MCF 10A (cell line): ENCODE results near the gene SEPTIN3. TPM values are rescaled to one million over a fixed set of nuclear protein-coding genes. Genes with fewer than 3 reads are reported as not detected.
"Not testable (repeated sequence)": the region's sequence is repeated elsewhere in the genome, so short reads cannot be mapped to it uniquely, and the experiment has no call there.

ENCODE experiments used
- BruUV-seq: library from RNA; stranded (reverse); fragments of 400-500 nt; replicated peaks from 2 replicates; lab custom pipeline; 2021; lab: Mats Ljungman, UMichigan
- CTCF ChIA-PET: fragments of 300-600 bp; sonication (Branson Sonifier 250); formaldehyde crosslinking; extraction: SDS; loops from one replicate; lab custom pipeline; 2021; ENCODE audit warnings: antibody characterized with exemption, inconsistent platforms; lab: Yijun Ruan, JAX
- POLR2A ChIA-PET: fragments of 300-600, 350-650 bp; sonication (Branson Sonifier 250); formaldehyde crosslinking; extraction: SDS; loops from one replicate; lab custom pipeline; 2020; ENCODE audit warnings: antibody characterized with exemption, inconsistent platforms; lab: Yijun Ruan, JAX
- DNase-seq: peaks from one replicate; pipeline ENCODE4 v3.0.0-alpha.2; 2018; ENCODE audit not compliant: unreplicated experiment
- H3K27ac Mint-ChIP-seq: one replicate; pipeline ENCODE4 v1.8.0; 2022; ENCODE audit warnings: mild to moderate bottlenecking, low read depth, mixed read lengths; ENCODE audit not compliant: unreplicated experiment
- H3K27me3 Mint-ChIP-seq: one replicate; pipeline ENCODE4 v1.8.0; 2022; ENCODE audit warnings: mixed read lengths; ENCODE audit not compliant: insufficient read depth, unreplicated experiment
- H3K36me3 Mint-ChIP-seq: one replicate; pipeline ENCODE4 v1.8.0; 2022; ENCODE audit warnings: mild to moderate bottlenecking, moderate library complexity, mixed read lengths; ENCODE audit not compliant: insufficient read depth, unreplicated experiment
- H3K4me1 Mint-ChIP-seq: one replicate; pipeline ENCODE4 v1.8.0; 2022; ENCODE audit warnings: mixed read lengths; ENCODE audit not compliant: insufficient read depth, unreplicated experiment
- H3K4me3 Mint-ChIP-seq: one replicate; pipeline ENCODE4 v1.8.0; 2022; ENCODE audit warnings: mild to moderate bottlenecking, moderate library complexity, mixed read lengths; ENCODE audit not compliant: unreplicated experiment
- H3K9me3 Mint-ChIP-seq: one replicate; pipeline ENCODE4 v1.8.0; 2022; ENCODE audit warnings: mixed read lengths; ENCODE audit not compliant: unreplicated experiment
- CTCF ChIP-seq: fragments of 200-600 bp; IDR thresholded peaks from one replicate; pipeline ENCODE4 v1.8.0; 2022; ENCODE audit warnings: antibody characterized with exemption, mild to moderate bottlenecking; ENCODE audit not compliant: unreplicated experiment
- intact Hi-C: fragments of 100-400 bp; cut with micrococcal nuclease; formaldehyde crosslinking; loops from 2 replicates; pipeline ENCODE4 v1.14.1; 2022
- total RNA-seq: library from RNA; stranded (reverse); gene quantifications from 2 replicates; pipeline ENCODE4 v1.2.3, GENCODE V29; 2022

Gene SEPTIN3
- total RNA-seq, 1 experiment from 2014 or later: 0.21 TPM

GRCh38 chr22:41948142-41948541 lies 21.1 kb upstream of the SEPTIN3 start:
- peaks cover 13% of the 10 kb centered on the region for H3K36me3 Mint-ChIP-seq
- H3K27me3 Mint-ChIP-seq: no peaks in the 10 kb centered on the region
- H3K4me3 Mint-ChIP-seq: no peak overlapping the region
- DNase-seq: no peak
- no TSS peak for BruUV-seq
- ChIA-PET POLR2A (interaction anchor here (2.5 kb wide), 1 partner anchor 259 kb away, joined by 12 read pairs; the partner anchor contains the start of gene SNU13), CTCF (interaction anchor here (0.6 to 3.4 kb wide), 2 partner anchors 7 to 221 kb away, joined by 4 to 11 read pairs; no protein-coding TSS in a partner anchor)
- H3K4me1 Mint-ChIP-seq: peaks cover 12% of the 10 kb centered on the region
- intact Hi-C loops: loop anchor here (10.0 kb wide), 1 partner anchor 403 kb away; the partner anchor contains the start of gene POLR3H
- no peak overlapping the region for H3K27ac Mint-ChIP-seq
- no peak for TF ChIP-seq CTCF
- H3K9me3 Mint-ChIP-seq: no peaks in the 10 kb centered on the region

GRCh38 chr22:41948928-41949296 lies 20.3 kb upstream of the SEPTIN3 start:
- BruUV-seq, POLR2A ChIA-PET, H3K27me3 Mint-ChIP-seq, H3K9me3 Mint-ChIP-seq, H3K36me3 Mint-ChIP-seq, H3K4me3 Mint-ChIP-seq, DNase-seq, H3K4me1 Mint-ChIP-seq, H3K27ac Mint-ChIP-seq: not testable (repeated sequence)
- intact Hi-C loops: loop anchor here (10.0 kb wide), 1 partner anchor 404 kb away; the partner anchor contains the start of gene POLR3H
- CTCF ChIA-PET: interaction anchor here (0.6 to 3.4 kb wide), 3 partner anchors 8 to 480 kb away, joined by 3 to 11 read pairs (median 4); no protein-coding TSS in a partner anchor

GRCh38 chr22:41949297-41949965 lies 19.8 kb upstream of the SEPTIN3 start:
- Mint-ChIP-seq H3K4me3 (no peak overlapping the region), H3K27me3 (no peaks in the 10 kb centered on the region), H3K27ac (no peak overlapping the region), H3K4me1 (peaks cover 6% of the 10 kb centered on the region), H3K9me3 (no peaks in the 10 kb centered on the region), H3K36me3 (peaks cover 7% of the 10 kb centered on the region)
- ChIA-PET POLR2A (interaction anchor here (0.8 kb wide), 1 partner anchor 140 kb away, joined by 3 read pairs; no protein-coding TSS in a partner anchor), CTCF (interaction anchor here (0.7 to 3.4 kb wide), 2 partner anchors 9 to 479 kb away, joined by 3 to 11 read pairs; no protein-coding TSS in a partner anchor)
- no peak for DNase-seq
- intact Hi-C loops: loop anchor here (10.0 kb wide), 1 partner anchor 405 kb away; the partner anchor contains the start of gene POLR3H
- no TSS peak for BruUV-seq
- TF ChIP-seq CTCF: no peak

- H3K4me3 Mint-ChIP-seq: no peak within 1 kb of the TSS
- H3K4me1 Mint-ChIP-seq: no peaks in the 10 kb centered on the region
- H3K27ac Mint-ChIP-seq: no peak within 1 kb of the TSS
- no TSS peak for BruUV-seq
- no peak for TF ChIP-seq CTCF
- H3K36me3 Mint-ChIP-seq: no peaks in the 10 kb centered on the region
- ChIA-PET CTCF (interaction anchor here (1.0 kb wide), 1 partner anchor 124 kb away, joined by 3 read pairs; no protein-coding TSS in a partner anchor), POLR2A (interaction anchor here (0.6 to 1.2 kb wide), 2 partner anchors 152 to 263 kb away, joined by 3 to 4 read pairs; partner anchors contain the start of genes CCDC134 and SNU13)
- DNase-seq: no peak
- intact Hi-C loops: no loop called here
- H3K27me3 Mint-ChIP-seq: no peaks in the 10 kb centered on the region
- H3K9me3 Mint-ChIP-seq: no peaks in the 10 kb centered on the region
Measured at GRCh38 chr22:41951898-41952474, 17.3 kb upstream of the SEPTIN3 start, which contains the start of gene SMIM45. Gene SMIM45 (plus strand): TSS chr22:41952150.
